ENCODE measurements around the gene CYGB.

GRCh38 chr17:76546556-76547182, 9.2 kb upstream of the CYGB start:
- no peak for TF ChIP-seq CTCF (IDR thresholded peaks at IDR 0.05)
- TF ChIP-seq POLR2A (IDR thresholded peaks at IDR 0.05): no peak
- no peak for TF ChIP-seq POLR2AphosphoS5 (IDR thresholded peaks at IDR 0.05)
